GM12801 (cell line): Measurements from ENCODE around the gene RBM33.

Source experiments
- TF ChIP-seq, protein P1 (sequence below): IDR thresholded peaks from one replicate; pipeline ENCODE4 v1.5.1; 2011; ENCODE audit warnings: control low read depth; ENCODE audit not compliant: insufficient read length; ENCODE audit errors: extremely low read depth

RBM33 gene

DNA sequence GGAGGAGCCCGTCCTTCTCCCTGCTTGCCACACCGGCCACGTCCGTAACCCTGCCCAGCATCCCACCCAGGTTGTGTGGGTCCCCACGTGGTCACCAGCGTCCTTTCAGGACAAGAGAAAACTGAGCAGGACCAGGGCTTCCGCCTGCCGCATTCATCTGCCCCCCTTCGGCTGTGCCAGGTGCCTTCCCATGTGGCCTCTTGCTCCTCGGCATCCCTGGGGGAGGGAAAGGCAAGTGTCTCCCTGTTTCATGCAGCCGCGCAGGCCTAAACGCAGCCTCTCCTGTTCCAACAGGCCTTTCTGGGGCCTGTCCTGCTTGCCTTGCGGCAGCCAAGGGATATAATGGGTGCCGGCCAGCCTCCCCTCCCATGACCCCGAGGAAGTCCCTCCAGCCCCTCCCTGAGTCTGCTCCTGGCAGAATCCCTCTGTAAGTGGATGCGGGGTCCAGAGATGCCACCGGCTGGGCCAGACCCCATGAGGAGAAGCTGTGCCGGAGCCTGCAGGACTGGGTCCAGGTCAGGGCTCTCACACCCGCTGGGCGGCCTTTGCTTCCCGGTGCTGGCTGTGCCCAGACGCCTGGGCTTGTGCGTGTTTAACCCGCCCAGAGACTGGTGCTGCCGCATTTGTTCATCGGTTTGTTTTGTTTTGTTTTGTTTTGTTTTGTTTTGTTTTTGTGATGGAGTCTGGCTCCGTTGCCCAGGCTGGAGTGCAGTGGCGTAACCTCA lies 144.7 kb downstream of the RBM33 start:
- TF ChIP-seq, protein P1, sequence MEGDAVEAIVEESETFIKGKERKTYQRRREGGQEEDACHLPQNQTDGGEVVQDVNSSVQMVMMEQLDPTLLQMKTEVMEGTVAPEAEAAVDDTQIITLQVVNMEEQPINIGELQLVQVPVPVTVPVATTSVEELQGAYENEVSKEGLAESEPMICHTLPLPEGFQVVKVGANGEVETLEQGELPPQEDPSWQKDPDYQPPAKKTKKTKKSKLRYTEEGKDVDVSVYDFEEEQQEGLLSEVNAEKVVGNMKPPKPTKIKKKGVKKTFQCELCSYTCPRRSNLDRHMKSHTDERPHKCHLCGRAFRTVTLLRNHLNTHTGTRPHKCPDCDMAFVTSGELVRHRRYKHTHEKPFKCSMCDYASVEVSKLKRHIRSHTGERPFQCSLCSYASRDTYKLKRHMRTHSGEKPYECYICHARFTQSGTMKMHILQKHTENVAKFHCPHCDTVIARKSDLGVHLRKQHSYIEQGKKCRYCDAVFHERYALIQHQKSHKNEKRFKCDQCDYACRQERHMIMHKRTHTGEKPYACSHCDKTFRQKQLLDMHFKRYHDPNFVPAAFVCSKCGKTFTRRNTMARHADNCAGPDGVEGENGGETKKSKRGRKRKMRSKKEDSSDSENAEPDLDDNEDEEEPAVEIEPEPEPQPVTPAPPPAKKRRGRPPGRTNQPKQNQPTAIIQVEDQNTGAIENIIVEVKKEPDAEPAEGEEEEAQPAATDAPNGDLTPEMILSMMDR: no peak

DNA sequence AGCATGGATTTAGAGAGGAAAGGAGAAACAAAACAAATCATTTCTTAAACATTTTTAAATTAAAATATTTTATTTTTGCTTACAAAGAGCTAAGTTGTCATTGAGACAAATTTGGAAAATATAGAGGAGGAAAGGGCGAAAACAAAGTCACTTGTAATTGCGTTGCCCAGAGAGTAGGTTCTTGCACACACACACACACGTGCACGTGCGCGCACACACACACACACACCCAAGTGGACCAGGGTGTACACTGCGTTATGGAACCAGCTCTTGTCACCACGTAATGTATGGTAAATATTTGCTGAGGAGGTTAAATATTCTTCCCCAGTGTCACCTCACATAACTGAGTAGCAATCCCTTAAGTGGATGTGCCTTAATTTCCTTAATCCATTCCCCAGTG lies 146.2 kb downstream of the RBM33 start:
- TF ChIP-seq, protein P1: no peak

DNA sequence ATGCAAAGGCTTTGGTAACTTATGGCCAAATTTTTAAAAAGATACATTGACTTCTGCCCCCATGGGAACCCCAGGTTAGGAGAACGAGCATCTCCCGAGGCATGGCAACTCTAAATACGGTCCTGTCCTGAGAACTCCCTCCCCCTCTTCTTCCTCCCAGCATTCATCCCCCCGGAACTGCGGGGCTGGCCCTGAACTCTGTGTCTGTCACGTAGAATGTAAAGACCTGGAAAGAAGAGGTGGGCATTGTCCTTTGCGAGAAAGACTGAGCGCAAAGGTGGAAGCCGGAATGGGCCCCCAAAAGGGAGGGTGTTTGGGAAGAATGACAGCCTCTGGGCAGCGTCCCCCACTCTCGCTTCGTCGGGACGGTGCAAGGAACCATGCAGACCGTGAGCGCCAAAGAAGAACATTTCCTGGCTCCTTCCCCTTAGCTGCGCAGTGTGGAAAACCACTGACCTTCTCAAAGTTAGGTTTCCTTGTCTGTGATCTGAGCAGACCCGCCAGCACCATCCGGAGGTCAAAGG lies 146.8 kb downstream of the RBM33 start:
- TF ChIP-seq, protein P1: no peak

DNA sequence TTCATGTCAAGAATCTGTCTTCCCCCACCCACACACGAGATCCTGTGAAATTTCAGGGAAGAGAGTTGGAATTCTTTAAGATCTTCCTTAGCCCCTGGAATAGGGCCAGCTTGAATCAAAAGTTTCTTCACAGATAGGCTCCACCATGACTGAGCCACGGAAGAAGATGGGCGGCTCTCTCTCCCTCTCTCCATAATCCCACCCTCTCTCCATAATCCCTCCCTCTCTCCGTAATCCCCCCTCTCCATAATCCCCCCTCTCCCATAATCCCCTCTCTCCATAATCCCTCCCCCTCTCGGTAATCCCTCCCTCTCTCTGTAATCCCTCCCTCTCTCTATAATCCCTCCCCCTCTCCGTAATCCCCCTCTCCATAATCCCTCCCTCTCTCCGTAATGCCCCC lies 147.4 kb downstream of the RBM33 start:
- TF ChIP-seq, protein P1: no peak

DNA sequence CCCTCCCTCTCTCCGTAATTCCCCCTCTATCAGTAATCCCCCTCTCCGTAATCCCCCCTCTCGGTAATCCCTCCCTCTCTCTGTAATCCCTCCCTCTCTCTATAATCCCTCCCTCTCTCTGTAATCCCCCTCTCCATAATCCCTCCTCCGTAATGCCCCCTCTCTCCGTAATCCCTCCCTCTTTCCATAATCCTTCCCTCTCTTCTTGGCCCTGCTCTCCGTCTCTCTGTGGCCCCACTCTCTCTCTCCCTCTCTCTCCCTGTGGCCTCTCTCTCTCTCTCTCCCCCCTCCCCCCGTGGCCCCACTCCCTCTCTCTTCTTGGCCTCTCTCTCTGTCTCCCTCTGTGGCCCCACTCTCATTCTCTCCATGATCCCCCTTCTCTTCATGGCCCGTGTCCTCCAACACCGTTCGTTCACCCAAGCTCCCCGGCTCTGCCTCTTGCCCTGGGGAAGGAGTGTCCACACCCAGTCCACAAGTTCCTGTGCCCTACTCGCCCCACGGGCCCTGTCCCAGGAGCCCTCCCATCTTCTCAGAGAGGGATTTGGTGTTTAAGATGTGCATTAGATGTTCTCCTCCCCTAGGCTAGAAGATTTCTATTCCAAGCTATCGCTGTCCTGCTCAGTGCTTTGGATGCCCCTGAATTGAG lies 148.0 kb downstream of the RBM33 start:
- TF ChIP-seq, protein P1: no peak

DNA sequence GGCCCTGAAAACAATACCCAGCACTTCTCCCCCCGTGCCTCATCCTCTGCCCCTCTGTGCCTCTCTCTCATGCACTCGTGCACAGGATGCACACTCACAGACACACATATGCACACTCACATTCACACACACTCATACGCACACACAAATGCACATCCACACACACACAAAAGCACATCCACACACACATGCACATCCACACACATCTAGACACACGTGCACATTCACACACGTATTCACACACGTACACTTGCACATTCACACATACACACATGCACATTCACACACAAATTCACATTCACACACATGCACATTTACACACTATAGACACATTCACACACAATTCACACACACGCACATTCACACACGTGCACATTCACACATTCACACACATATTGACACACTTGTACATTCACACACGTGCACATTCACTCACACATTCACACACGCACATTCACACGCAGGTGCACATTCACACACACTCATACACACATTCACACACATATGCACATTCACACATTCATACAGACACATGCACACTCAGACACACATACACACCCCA lies 148.6 kb downstream of the RBM33 start:
- TF ChIP-seq, protein P1: no peak

DNA sequence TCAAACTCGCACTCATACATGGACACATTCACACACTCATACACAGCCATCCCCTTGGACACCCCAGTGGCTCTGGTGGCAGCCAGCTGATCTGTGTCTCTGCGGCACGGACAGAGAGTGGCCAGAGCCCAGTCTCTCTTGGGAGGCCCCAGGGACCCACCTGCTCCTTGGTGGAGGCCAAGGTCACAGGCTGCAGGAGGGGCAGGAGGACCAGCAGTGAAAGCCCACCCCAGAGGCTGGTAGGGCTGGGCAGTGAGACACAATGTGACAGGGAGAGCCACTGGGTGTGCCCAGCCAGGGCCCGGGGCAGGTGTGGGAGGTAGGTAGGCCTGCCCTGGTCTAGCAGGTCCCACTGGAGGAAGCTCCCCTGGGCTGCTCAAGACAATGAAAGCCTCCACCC lies 149.3 kb downstream of the RBM33 start:
- TF ChIP-seq, protein P1: no peak
